Left ventricle myocardium inferior (tissue), 1 donor: ENCODE data around the gene MINDY3. TPM values are rescaled to one million over a fixed set of nuclear protein-coding genes. Genes with fewer than 3 reads are reported as not detected.

ENCODE experiments used
- DNase-seq: peaks from one replicate; pipeline ENCODE4 v3.0.0-alpha.2; 2020
- H3K27ac ChIP-seq: fragments of 200-600 bp; replicated peaks from 2 replicates; pipeline ENCODE4 v1.8.0; 2021
- H3K27me3 ChIP-seq: fragments of 200-600 bp; 2 replicates; pipeline ENCODE4 v1.8.0; 2021; ENCODE audit warnings: low read depth
- H3K36me3 ChIP-seq: fragments of 200-600 bp; 2 replicates; pipeline ENCODE4 v1.8.0; 2021
- H3K4me1 ChIP-seq: fragments of 200-600 bp; 2 replicates; pipeline ENCODE4 v1.8.0; 2021
- H3K4me3 ChIP-seq: fragments of 200-600 bp; 2 replicates; pipeline ENCODE4 v1.8.0; 2021; ENCODE audit warnings: mild to moderate bottlenecking, moderate library complexity
- H3K9me3 ChIP-seq: fragments of 200-600 bp; replicated peaks from 2 replicates; pipeline ENCODE4 v1.8.0; 2021
- intact Hi-C: fragments of 100-400 bp; cut with micrococcal nuclease; formaldehyde crosslinking; loops from one replicate; pipeline ENCODE4 v1.11.0; 2022
- total RNA-seq: library from RNA; stranded (reverse); fragmentation: NEBNext Ultra II Directional; extraction: Animal tissue kit (Norgen Biotek cat#: 25700); gene quantifications from one replicate; pipeline ENCODE4 v1.2.1, GENCODE V29; 2021
- TF ChIP-seq, protein P1 (sequence below): fragments of 200-600 bp; IDR thresholded peaks from 2 replicates; pipeline ENCODE4 v1.8.0; 2021; ENCODE audit warnings: antibody characterized with exemption, mild to moderate bottlenecking, borderline replicate concordance
- donor health status: DM: no; HTN: yes; CAD: no; lungs with severe emphysema.

Gene MINDY3
- total RNA-seq, 1 donor from 2014 or later, result 22.5 TPM

DNA sequence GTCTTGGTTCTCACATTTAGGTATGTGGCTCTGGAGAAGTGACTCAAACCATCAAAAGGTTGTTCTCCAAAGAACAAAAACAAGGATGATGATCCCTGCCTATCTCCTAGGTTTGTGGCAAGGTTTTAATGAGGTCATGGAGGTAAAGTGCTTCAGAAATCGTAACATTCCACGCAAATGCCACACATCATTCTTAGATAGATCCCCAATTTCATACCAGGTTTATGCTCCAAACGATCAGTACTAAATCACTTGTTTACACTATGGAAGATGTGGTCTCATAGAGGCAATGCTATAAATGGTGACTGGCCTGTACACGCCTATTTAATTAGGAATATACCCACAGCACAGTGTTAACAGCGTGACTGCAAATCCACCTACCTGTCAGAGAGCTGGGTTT is 66.6 kb downstream of the MINDY3 start:
- no peak for DNase-seq
- H3K27me3 ChIP-seq, result no peaks in the 10 kb centered on the region
- H3K4me3 ChIP-seq, result no peak overlapping the region
- H3K4me1 ChIP-seq, result peaks cover 42% of the 10 kb centered on the region
- no peak overlapping the region for H3K27ac ChIP-seq
- no peaks in the 10 kb centered on the region for H3K9me3 ChIP-seq
- TF ChIP-seq, protein P1, sequence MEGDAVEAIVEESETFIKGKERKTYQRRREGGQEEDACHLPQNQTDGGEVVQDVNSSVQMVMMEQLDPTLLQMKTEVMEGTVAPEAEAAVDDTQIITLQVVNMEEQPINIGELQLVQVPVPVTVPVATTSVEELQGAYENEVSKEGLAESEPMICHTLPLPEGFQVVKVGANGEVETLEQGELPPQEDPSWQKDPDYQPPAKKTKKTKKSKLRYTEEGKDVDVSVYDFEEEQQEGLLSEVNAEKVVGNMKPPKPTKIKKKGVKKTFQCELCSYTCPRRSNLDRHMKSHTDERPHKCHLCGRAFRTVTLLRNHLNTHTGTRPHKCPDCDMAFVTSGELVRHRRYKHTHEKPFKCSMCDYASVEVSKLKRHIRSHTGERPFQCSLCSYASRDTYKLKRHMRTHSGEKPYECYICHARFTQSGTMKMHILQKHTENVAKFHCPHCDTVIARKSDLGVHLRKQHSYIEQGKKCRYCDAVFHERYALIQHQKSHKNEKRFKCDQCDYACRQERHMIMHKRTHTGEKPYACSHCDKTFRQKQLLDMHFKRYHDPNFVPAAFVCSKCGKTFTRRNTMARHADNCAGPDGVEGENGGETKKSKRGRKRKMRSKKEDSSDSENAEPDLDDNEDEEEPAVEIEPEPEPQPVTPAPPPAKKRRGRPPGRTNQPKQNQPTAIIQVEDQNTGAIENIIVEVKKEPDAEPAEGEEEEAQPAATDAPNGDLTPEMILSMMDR, result no peak
- intact Hi-C loops, result no loop called here
- peaks cover 9% of the 10 kb centered on the region for H3K36me3 ChIP-seq

DNA sequence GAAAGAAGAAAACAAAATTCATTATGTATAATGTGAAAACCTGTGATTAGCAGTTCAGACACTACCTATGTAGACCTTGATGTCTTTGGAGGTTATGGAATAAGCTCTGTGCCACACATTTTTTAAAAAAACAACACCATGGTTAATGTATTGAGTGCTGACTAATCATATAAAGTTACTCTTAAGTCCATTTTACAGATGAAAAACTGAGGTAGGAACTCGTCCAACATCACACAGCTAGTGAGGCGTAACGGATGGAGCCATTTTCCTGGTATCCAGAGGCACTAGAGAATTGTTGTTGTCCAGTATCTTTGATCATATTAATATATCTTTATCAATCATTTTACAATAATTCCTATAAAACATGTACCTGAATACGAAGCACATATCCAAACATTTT is 67.5 kb downstream of the MINDY3 start:
- Histone ChIP-seq H3K9me3 (no peaks in the 10 kb centered on the region), H3K27me3 (no peaks in the 10 kb centered on the region), H3K36me3 (peaks cover 11% of the 10 kb centered on the region), H3K4me1 (peaks cover 42% of the 10 kb centered on the region), H3K27ac (no peak overlapping the region), H3K4me3 (no peak overlapping the region)
- intact Hi-C loops, result no loop called here
- TF ChIP-seq, protein P1, result no peak
- DNase-seq, result no peak

DNA sequence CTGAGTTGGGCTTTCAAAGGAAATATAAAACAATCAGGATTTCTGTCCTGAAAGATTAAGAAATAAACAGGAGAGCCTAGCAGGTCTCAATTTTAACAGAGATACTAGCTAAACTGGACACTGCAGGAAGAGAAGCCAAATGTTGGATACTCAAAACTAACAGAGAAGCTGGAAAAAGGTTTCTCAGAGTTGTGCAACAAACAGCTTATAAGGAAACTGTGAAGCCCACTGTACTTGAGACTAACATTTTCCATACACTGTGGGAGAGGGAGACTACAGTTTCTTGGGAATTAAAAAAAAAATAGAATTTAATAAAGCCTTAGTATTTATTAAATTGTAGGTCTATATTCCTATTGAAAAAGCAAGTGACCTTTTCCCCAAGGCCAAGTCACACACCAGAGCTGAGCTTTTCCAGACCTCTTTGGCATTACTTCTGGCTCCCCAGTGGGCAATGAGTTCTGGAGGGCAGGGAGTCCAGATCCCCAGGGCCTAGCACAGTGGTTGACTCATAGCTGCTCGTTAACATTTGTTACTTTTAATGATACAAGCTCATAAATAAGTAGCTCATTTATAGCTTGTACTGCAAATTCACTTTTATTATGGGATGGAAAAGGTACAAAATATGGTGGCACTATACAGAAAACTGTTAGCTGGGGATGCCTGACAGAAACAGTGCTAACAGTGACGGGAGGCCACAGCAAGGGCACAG is 68.3 kb downstream of the MINDY3 start:
- Histone ChIP-seq H3K27me3 (no peaks in the 10 kb centered on the region), H3K4me3 (no peak overlapping the region), H3K36me3 (peaks cover 19% of the 10 kb centered on the region), H3K9me3 (no peaks in the 10 kb centered on the region), H3K27ac (peak overlapping the region; percentile 16), H3K4me1 (peaks cover 42% of the 10 kb centered on the region)
- DNase-seq, result no peak
- intact Hi-C loops, result no loop called here
- TF ChIP-seq, protein P1, result no peak

DNA sequence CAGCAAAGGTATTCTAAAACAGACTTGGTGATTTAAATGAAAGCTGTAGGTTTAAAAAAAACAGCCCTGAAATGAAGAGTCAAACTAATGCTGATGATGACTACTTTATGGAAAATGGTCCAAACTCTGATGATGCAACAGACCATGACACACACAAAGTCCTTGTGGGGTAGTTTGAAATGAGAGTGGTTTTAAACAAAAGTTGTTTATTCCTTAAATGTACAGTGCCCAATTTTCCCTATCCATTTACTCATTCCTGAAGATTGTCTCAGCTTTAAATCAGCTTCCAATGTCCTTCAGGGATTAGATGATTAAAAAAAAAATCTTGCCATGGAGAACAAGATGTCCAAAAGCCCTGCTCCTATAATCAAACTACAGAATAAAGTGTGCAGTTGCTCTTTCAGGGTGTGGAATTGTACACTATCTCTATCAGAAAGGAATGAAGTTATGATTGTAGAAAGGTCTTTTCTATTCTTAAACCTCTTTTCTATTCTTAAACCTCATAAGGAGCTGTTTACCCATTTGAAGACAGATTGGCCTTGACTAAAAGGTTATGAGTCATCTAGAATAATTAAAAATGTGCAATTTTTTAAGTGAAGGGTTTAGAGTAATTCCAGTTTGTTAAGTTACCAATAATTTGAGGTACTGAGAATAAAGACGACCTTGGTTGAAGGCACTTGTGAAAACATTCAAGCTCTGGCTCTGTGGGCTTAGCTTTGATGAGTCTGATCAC is 70.3 kb downstream of the MINDY3 start:
- Histone ChIP-seq H3K4me3 (no peak overlapping the region), H3K27me3 (no peaks in the 10 kb centered on the region), H3K36me3 (peaks cover 38% of the 10 kb centered on the region), H3K27ac (peak overlapping the region; percentile 27), H3K9me3 (no peaks in the 10 kb centered on the region), H3K4me1 (peaks cover 42% of the 10 kb centered on the region)
- DNase-seq, result no peak
- intact Hi-C loops, result no loop called here
- TF ChIP-seq, protein P1, result no peak

DNA sequence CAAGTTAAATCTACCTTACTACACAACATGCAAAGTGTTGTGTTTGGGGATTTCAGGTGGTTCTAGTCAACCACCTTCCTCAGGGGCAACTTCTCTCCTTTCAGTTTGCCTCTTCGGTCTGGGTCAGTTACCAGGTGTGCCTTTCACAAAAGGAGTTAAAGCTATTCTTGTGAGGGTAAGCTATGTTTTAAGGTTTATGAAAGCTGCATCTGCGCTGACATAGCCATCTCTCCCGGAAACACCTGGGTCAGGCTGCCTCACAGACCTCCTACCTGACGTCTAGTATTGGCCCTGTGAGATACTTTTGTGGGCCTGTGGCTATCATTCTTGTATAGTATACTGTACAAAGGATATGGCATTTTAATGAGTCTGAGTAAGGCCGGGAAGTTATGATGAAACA is 72.9 kb downstream of the MINDY3 start:
- Histone ChIP-seq H3K27ac (no peak overlapping the region), H3K4me3 (no peak overlapping the region), H3K4me1 (peaks cover 27% of the 10 kb centered on the region)

More for the DNA sequence above, 72.9 kb downstream of the MINDY3 start:
- Histone ChIP-seq H3K9me3 (no peaks in the 10 kb centered on the region), H3K27me3 (no peaks in the 10 kb centered on the region), H3K36me3 (peaks cover 53% of the 10 kb centered on the region)
- TF ChIP-seq, protein P1, result no peak
- intact Hi-C loops, result no loop called here
- no peak for DNase-seq
